ENCODE measurements around the gene BMP10. TPM values are rescaled to one million over a fixed set of nuclear protein-coding genes. Genes with fewer than 3 reads are reported as not detected.

The BMP10 gene
- polyA plus RNA-seq, 3 donors, result not detected

- no peaks in the 10 kb centered on the region for H3K36me3 ChIP-seq (replicated peaks in 1 of 2; ENCODE audit: control insufficient read depth in 1 of 2, insufficient read depth in 2 of 2, low read length in 2 of 2)
- no peaks in the 10 kb centered on the region for H3K36me3 Mint-ChIP-seq
- no peaks in the 10 kb centered on the region for H3K9me3 ChIP-seq (replicated peaks in 1 of 2; ENCODE audit: control insufficient read depth in 1 of 2, insufficient read depth in 1 of 2, low read length in 2 of 2)
- WGBS (ENCODE audit: insufficient coverage), result 100% methylated on average over 2 of the region's 5 CpGs
- TF ChIP-seq CTCF (IDR thresholded peaks at IDR 0.05), result no peak
- H3K27me3 ChIP-seq (ENCODE audit: control insufficient read depth in 2 of 2, insufficient read depth in 2 of 2, low read length in 2 of 2), result no peaks in the 10 kb centered on the region
- peaks cover 0 to 2% (median 0%) of the 10 kb centered on the region in 3 donors for H3K27me3 Mint-ChIP-seq (ENCODE audit: low read depth in 3 of 3)
- no peak overlapping the region for H3K27ac ChIP-seq (ENCODE audit: low read depth in 1 of 2, low read length in 2 of 2)
- no peak overlapping the region for H3K4me3 Mint-ChIP-seq
- H3K4me1 ChIP-seq (ENCODE audit: control insufficient read depth in 1 of 2, insufficient read depth in 2 of 2, low read length in 2 of 2), result peaks cover 20 to 23% of the 10 kb centered on the region in 2 donors
- H3K9ac ChIP-seq (ENCODE audit: insufficient read depth, low read length, poor library complexity, severe bottlenecking), result no peak overlapping the region
- peaks cover 21% of the 10 kb centered on the region for H3K4me1 Mint-ChIP-seq
- no peaks in the 10 kb centered on the region for H4K20me1 ChIP-seq (ENCODE audit: insufficient read depth, low read length)
- H3K4me2 ChIP-seq (replicated peaks; ENCODE audit: extremely low read depth, low read length, poor library complexity, severe bottlenecking), result no peak overlapping the region
- peak overlapping the region; percentile 21 for H2AFZ ChIP-seq (ENCODE audit: insufficient read depth, low read depth, low read length, poor library complexity, severe bottlenecking)
- H3K27ac Mint-ChIP-seq, result peak overlapping the region in 2 of 7 donors; percentile 28 to 65
- peaks cover 0 to 2% (median 0%) of the 10 kb centered on the region in 7 donors for H3K9me3 Mint-ChIP-seq
- DNase-seq, result no peak
- no peaks in the 10 kb centered on the region for H3K79me2 ChIP-seq (ENCODE audit: insufficient read depth, low read length)
- no peak overlapping the region for H3K4me3 ChIP-seq (replicated peaks in 1 of 3; ENCODE audit: low read depth in 2 of 3, low read length in 3 of 3)
- intact Hi-C loops (cut with micrococcal nuclease), result loop anchor here in 1 of 2 donors (5.0 to 10.0 kb wide), 4 partner anchors 70 to 440 kb away; partner anchors contain the start of genes APLF and FBXO48
These were observed 36.2 kb upstream of the BMP10 start for GRCh38 chr2:68907232-68907919.

DNA sequence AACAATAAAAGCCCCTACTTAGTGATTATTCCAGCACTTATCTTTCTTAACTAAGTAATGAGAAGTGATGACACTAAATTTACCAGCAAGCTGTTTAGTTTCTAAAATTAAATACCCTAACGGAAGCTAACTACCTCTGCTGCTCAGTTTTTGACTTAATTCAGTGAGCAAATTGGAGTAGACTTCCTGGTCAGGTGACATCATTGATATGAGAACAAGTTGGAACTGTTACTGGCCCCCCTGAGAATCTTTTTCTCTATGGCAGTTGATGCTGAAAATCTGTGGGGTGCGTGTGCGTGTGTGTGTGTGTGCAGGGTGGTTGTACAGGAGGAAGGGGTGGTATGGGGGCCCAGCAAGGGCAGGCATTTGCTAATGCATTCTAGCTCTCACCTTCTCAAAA, 35.5 kb upstream of the BMP10 start:
- no peak for DNase-seq
- peaks cover 0 to 2% (median 0%) of the 10 kb centered on the region in 3 donors for H3K27me3 Mint-ChIP-seq (ENCODE audit: low read depth in 3 of 3)
- peaks cover 21% of the 10 kb centered on the region for H3K4me1 Mint-ChIP-seq
- peaks cover 0 to 6% (median 2%) of the 10 kb centered on the region in 7 donors for H3K9me3 Mint-ChIP-seq
- intact Hi-C loops (cut with micrococcal nuclease), result loop anchor here in 1 of 2 donors (5.0 to 10.0 kb wide), 4 partner anchors 69 to 439 kb away; partner anchors contain the start of genes APLF and FBXO48
- no peaks in the 10 kb centered on the region for H3K36me3 ChIP-seq (replicated peaks in 1 of 2; ENCODE audit: control insufficient read depth in 1 of 2, insufficient read depth in 2 of 2, low read length in 2 of 2)
- no peak overlapping the region for H3K4me2 ChIP-seq (replicated peaks; ENCODE audit: extremely low read depth, low read length, poor library complexity, severe bottlenecking)
- H3K27ac ChIP-seq (ENCODE audit: low read depth in 1 of 2, low read length in 2 of 2), result no peak overlapping the region
- H3K27me3 ChIP-seq (ENCODE audit: control insufficient read depth in 2 of 2, insufficient read depth in 2 of 2, low read length in 2 of 2), result no peaks in the 10 kb centered on the region
- no peaks in the 10 kb centered on the region for H3K9me3 ChIP-seq (replicated peaks in 1 of 2; ENCODE audit: control insufficient read depth in 1 of 2, insufficient read depth in 1 of 2, low read length in 2 of 2)
- H4K20me1 ChIP-seq (ENCODE audit: insufficient read depth, low read length), result no peaks in the 10 kb centered on the region
- H3K79me2 ChIP-seq (ENCODE audit: insufficient read depth, low read length), result no peaks in the 10 kb centered on the region
- TF ChIP-seq CTCF (IDR thresholded peaks at IDR 0.05), result no peak
- H3K4me3 ChIP-seq (replicated peaks in 1 of 3; ENCODE audit: low read depth in 2 of 3, low read length in 3 of 3), result no peak overlapping the region
- no peak overlapping the region for H3K4me3 Mint-ChIP-seq
- H3K9ac ChIP-seq (ENCODE audit: insufficient read depth, low read length, poor library complexity, severe bottlenecking), result no peak overlapping the region
- peaks cover 17 to 18% of the 10 kb centered on the region in 2 donors for H3K4me1 ChIP-seq (ENCODE audit: control insufficient read depth in 1 of 2, insufficient read depth in 2 of 2, low read length in 2 of 2)
- no peaks in the 10 kb centered on the region for H3K36me3 Mint-ChIP-seq
- H2AFZ ChIP-seq (ENCODE audit: insufficient read depth, low read depth, low read length, poor library complexity, severe bottlenecking), result no peak overlapping the region
- no CpG with 5 or more reads among the region's 3 CpGs for WGBS (ENCODE audit: insufficient coverage)
- H3K27ac Mint-ChIP-seq, result no peak overlapping the region

Data from CD14-positive monocyte (primary cell).